GM18867 (cell line): ENCODE measurements around the gene TACR2.

Experiments used
- ATAC-seq: cut with Tn5 transposase; IDR thresholded peaks from one replicate; pipeline ENCODE4 v1.9.1; 2021; ENCODE audit warnings: mild to moderate bottlenecking, moderate library complexity; ENCODE audit not compliant: unreplicated experiment

The TACR2 gene

DNA sequence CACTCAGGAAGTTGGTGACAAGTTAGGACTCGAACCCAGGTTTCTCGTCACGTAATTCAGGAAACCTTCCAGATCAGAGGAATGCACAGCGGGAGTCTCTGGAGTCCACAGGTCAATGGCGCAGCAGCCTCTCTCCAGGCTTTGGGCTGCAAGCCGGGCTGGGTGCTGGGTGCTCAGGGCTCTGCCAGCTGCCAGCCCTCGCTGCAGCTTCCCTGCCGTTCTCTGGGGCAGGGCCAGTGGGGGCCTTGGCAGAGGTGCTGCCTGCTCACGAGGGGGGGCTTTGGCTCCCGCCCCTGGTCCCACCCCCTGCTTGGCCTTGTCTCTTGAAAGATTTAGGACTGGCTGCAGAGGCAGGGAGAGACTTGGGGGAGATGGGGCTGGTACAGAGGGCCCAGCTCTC is at the start of gene TACR2:
TACR2 (minus strand) TSS at position 224 of the 400 bp plus-strand sequence. CDS start 595 bp downstream, outside the sequence.
- ATAC-seq, result no peak

DNA sequence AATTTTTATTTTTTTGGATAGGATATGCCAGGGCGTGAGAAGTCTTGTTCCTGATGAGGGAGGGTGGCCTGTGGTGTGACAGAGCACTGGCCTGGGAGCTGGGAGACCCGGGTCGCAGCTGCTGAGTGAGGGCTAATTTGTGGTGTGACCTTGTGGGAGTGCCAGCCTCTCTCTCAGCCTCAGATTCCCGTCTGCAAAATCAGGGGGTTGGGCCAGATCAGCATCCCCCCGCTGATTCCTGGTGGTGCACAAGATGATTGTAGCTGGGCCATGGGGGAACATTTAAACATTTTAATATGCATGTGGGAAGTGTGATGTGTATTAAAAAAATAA is 49.4 kb upstream of the TACR2 start:
- ATAC-seq, result no peak

DNA sequence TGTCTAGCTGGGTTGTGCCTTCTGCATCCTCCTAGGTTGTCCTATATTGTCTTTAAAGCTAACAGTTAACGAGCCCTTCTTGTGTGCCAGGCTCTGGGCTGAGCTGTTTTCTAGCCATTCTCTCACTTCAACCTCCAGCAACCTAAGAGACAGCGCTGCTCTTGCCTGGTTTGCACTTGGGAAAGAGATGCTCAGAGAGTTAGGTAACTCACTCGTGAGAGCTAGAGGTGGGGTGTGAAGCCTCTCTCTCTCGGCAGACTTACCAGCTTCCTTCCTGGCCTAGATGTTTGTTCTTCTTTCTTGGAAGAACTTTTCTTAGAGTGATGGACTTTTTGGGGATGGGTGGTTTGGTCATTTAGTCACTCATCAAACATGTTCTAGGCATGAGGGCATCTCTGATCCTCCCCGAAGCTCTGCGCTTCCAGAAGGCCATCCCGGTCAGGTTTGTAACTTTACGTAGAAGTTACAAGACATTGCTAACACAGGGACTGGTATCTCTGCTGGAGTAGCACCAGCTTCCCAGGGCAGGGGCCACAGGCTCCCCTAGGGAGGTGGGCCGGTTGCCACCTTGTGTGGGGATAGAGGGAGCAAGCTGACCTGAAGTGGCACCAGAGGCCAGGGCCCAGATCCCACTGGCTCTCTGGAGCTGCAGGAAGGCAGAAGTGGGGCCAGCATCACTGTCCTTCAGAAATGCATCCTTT is 48.9 kb upstream of the TACR2 start:
- no peak for ATAC-seq

GRCh38 chr10:69464801-69465401 is 48.2 kb upstream of the TACR2 start:
- ATAC-seq, result no peak

- no peak for ATAC-seq
Measured at GRCh38 chr10:69464401-69464800, 47.7 kb upstream of the TACR2 start.

GRCh38 chr10:69463886-69464285 is 47.2 kb upstream of the TACR2 start:
- ATAC-seq, result no peak

DNA sequence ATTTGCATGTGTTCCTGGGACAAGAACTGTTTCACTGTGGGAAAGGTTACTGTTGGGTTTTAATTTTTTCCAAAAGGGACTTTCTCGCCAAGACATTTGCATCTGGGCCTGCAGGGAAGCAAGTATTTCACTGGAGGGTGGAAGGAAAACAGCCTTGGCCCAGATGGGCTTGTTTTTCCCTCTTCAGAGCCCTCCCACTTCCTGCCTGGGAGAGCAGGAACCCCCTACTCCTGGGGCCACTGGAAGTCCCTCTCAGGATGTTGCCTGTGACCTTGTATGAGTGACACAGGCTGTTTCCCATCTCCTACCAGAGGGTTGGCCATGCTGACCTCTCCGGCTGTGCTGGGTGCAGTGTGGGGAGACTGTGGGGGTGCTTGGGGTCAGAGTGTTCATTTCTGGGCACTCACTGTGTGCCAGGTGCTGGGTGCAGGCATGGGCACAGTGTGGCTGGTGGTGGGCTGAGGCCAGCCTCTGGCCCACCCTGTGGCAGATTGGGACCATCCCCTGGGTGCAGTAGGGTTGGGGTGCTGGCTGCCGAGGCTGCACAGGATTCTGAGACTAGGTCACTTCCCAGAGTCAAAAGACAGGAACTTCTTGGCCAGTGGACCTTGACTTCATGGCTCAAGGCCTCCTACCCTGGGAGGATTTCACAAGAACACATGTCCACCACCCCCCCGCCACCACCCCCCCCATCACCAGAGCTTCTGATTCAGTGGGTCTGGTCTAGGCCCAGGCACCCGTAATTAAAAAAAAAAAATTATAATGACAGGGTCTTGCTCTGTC is 44.7 kb upstream of the TACR2 start:
- ATAC-seq, result no peak

- ATAC-seq, result no peak
Measured at GRCh38 chr10:69460576-69461242, 44.0 kb upstream of the TACR2 start.

GRCh38 chr10:69459893-69460575 is 43.3 kb upstream of the TACR2 start:
- ATAC-seq, result no peak

GRCh38 chr10:69459101-69459790 is 42.5 kb upstream of the TACR2 start:
- ATAC-seq, result no peak

GRCh38 chr10:69458430-69459100 is 41.8 kb upstream of the TACR2 start:
- ATAC-seq, result no peak

GRCh38 chr10:69457771-69458237 is 41.1 kb upstream of the TACR2 start:
- ATAC-seq, result no peak

GRCh38 chr10:69456880-69457693 is 40.4 kb upstream of the TACR2 start:
- no peak for ATAC-seq

DNA sequence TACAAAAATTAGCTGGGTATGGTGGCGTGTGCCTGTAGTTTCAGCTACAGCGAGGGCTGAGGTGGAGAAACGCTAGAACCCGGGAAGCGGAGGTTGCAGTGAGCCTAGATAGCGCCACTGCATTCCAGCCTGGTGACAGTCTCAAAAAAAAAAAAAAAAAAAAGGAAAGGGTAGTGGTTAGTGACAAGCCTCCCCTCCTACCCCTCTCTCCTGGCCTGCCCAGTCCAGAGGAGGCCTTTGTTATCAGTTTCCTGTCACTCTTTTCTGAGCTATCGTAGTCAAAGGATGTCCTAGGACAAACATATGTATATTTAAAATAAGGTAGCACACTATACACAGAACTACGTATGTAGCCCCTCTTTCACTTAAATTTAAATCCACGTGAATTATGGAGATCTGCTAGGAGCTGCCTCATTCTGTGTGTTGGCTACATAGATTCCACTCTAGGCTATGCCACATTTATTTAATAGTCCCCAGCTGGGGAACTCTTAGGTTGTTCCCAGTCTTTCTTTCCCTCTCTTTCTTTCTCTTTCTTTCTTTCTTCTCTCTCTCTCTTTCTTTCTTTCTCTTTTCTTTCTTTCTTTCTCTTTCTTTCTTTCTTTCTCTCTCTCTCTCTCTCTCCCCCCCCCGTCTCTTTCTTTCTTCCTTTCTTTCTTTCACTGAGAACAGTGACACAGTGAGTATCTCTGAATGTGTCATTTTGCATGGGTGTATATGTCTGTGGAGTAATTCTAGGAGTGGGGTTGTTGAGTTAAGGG is 38.5 kb upstream of the TACR2 start:
- ATAC-seq, result no peak

- ATAC-seq, result no peak
Measured at GRCh38 chr10:69453795-69454194, 37.1 kb upstream of the TACR2 start.

GRCh38 chr10:69452676-69453415 is 36.1 kb upstream of the TACR2 start:
- no peak for ATAC-seq

GRCh38 chr10:69451784-69452251 is 35.1 kb upstream of the TACR2 start:
- no peak for ATAC-seq
